SK-N-SH treated with all-trans-retinoic acid at 6 μM for 48 hours (cell line): ENCODE measurements around the gene ZSCAN2.
A peak's percentile ranks its signal among the peaks of the same experiment; 100 is the strongest.

ENCODE experiments used
- ATAC-seq: fragments of 200-7000 bp; cut with Tn5 transposase; 3 replicates; pipeline ENCODE4 v1.9.1; 2020; ENCODE audit warnings: mild to moderate bottlenecking, moderate library complexity
- BACH2 ChIP-seq: fragments of 250-450 bp; sonication (Bioruptor Pico); IDR thresholded peaks from 2 replicates; pipeline ENCODE4 v1.9.0; 2021; ENCODE audit warnings: mild to moderate bottlenecking, borderline replicate concordance
- CSDC2 ChIP-seq: fragments of 250-450 bp; sonication (Bioruptor Pico); IDR thresholded peaks from 2 replicates; pipeline ENCODE4 v1.5.0; 2020; ENCODE audit warnings: mild to moderate bottlenecking, moderate library complexity
- CSRNP3 ChIP-seq: fragments of 250-450 bp; sonication (Bioruptor Pico); IDR thresholded peaks from 2 replicates; pipeline ENCODE4 v1.5.1; 2021; ENCODE audit warnings: mild to moderate bottlenecking, moderate library complexity
- ESRRG ChIP-seq: fragments of 250-450 bp; sonication (Bioruptor Pico); IDR thresholded peaks from 2 replicates; pipeline ENCODE4 v1.6.1; 2021; ENCODE audit warnings: mild to moderate bottlenecking
- GLIS3 ChIP-seq: fragments of 250-450 bp; sonication (Bioruptor Pico); IDR thresholded peaks from 2 replicates; pipeline ENCODE4 v1.5.0; 2020; ENCODE audit warnings: mild to moderate bottlenecking, moderate library complexity
- ISL1 ChIP-seq: fragments of 250-450 bp; sonication (Bioruptor Pico); IDR thresholded peaks from 2 replicates; pipeline ENCODE4 v2.1.2; 2022; ENCODE audit warnings: mild to moderate bottlenecking, moderate library complexity
- PATZ1 ChIP-seq: fragments of 250-450 bp; sonication (Bioruptor Pico); IDR thresholded peaks from 2 replicates; pipeline ENCODE4 v1.8.0; 2020; ENCODE audit warnings: mild to moderate bottlenecking, moderate library complexity, borderline replicate concordance
- POU6F1 ChIP-seq: fragments of 250-450 bp; sonication (Bioruptor Pico); IDR thresholded peaks from 2 replicates; pipeline ENCODE4 v1.8.0; 2021; ENCODE audit warnings: low read depth, mild to moderate bottlenecking, moderate library complexity, borderline replicate concordance
- PPARA ChIP-seq: fragments of 250-450 bp; sonication (Bioruptor Pico); IDR thresholded peaks from 2 replicates; pipeline ENCODE4 v1.5.0; 2020; ENCODE audit warnings: mild to moderate bottlenecking, borderline replicate concordance
- SNAI2 ChIP-seq: fragments of 250-450 bp; sonication (Bioruptor Pico); IDR thresholded peaks from 2 replicates; pipeline ENCODE4 v1.5.0; 2020; ENCODE audit warnings: mild to moderate bottlenecking, moderate library complexity
- TCF4 ChIP-seq: fragments of 250-450 bp; sonication (Bioruptor Pico); IDR thresholded peaks from 2 replicates; pipeline ENCODE4 v1.8.0; 2021; ENCODE audit warnings: mild to moderate bottlenecking, moderate library complexity, borderline replicate concordance
- TOX ChIP-seq: fragments of 250-450 bp; sonication (Bioruptor Pico); IDR thresholded peaks from 2 replicates; pipeline ENCODE4 v1.8.0; 2021; ENCODE audit warnings: mild to moderate bottlenecking, moderate library complexity, borderline replicate concordance
- TSHZ2 ChIP-seq: fragments of 250-450 bp; sonication (Bioruptor Pico); IDR thresholded peaks from 2 replicates; pipeline ENCODE4 v1.5.0; 2020; ENCODE audit warnings: mild to moderate bottlenecking, moderate library complexity
- ZC3H10 ChIP-seq: fragments of 250-450 bp; sonication (Bioruptor Pico); IDR thresholded peaks from 2 replicates; pipeline ENCODE4 v1.5.1; 2021; ENCODE audit warnings: mild to moderate bottlenecking, moderate library complexity
- ZFP3 ChIP-seq: fragments of 250-450 bp; sonication (Bioruptor Pico); IDR thresholded peaks from 2 replicates; pipeline ENCODE4 v1.5.0; 2020; ENCODE audit warnings: mild to moderate bottlenecking, moderate library complexity
- ZFP30 ChIP-seq: fragments of 450-650 bp; formaldehyde crosslinking; IDR thresholded peaks from 2 replicates; pipeline ENCODE4 v1.5.0; 2022; ENCODE audit warnings: mild to moderate bottlenecking, moderate library complexity
- ZNF565 ChIP-seq: fragments of 450-650 bp; formaldehyde crosslinking; conservative IDR thresholded peaks from 2 replicates; pipeline ENCODE4 v1.5.0; 2020; ENCODE audit warnings: low read depth, mild to moderate bottlenecking, moderate library complexity
- ZNF70 ChIP-seq: fragments of 450-650 bp; formaldehyde crosslinking; IDR thresholded peaks from 2 replicates; pipeline ENCODE4 v1.5.0; 2020; ENCODE audit warnings: mild to moderate bottlenecking, moderate library complexity
- ZNF8 ChIP-seq: fragments of 450-650 bp; formaldehyde crosslinking; IDR thresholded peaks from 2 replicates; pipeline ENCODE4 v1.5.0; 2020; ENCODE audit warnings: mild to moderate bottlenecking, moderate library complexity

Gene ZSCAN2

GRCh38 chr15:84645997-84646396 lies 45.2 kb downstream of the ZSCAN2 start:
- TF ChIP-seq ZNF565 (CRISPR knock-in tag) = no peak
- TF ChIP-seq, all 23 proteins: peak for 0
- ATAC-seq = no peak

- no peak for ATAC-seq
- TF ChIP-seq TOX (no peak), ZC3H10 (CRISPR knock-in tag) (no peak), GLIS3 (CRISPR knock-in tag) (no peak), PPARA (CRISPR knock-in tag) (no peak), ESRRG (no peak), ZNF70 (CRISPR knock-in tag) (no peak), CSRNP3 (CRISPR knock-in tag) (no peak), BACH2 (CRISPR knock-in tag) (no peak), ZFP3 (CRISPR knock-in tag) (no peak), POU6F1 (no peak), PATZ1 (CRISPR knock-in tag) (no peak)
- TF ChIP-seq, all 23 proteins: peak for 0
Measured at GRCh38 chr15:84647726-84648125, 46.9 kb downstream of the ZSCAN2 start.

GRCh38 chr15:84648539-84648938 lies 47.7 kb downstream of the ZSCAN2 start:
- ATAC-seq = no peak
- TF ChIP-seq ISL1 (no peak), ZFP30 (CRISPR knock-in tag) (no peak), TSHZ2 (CRISPR knock-in tag) (no peak), ZNF8 (CRISPR knock-in tag) (no peak)

- ATAC-seq = no peak
- TF ChIP-seq ZFP3 (CRISPR knock-in tag) (no peak), SNAI2 (CRISPR knock-in tag) (no peak), GLIS3 (CRISPR knock-in tag) (no peak), POU6F1 (no peak), ZNF8 (CRISPR knock-in tag) (no peak)
Measured at GRCh38 chr15:84649706-84650105, 48.9 kb downstream of the ZSCAN2 start.

- TF ChIP-seq CSDC2 (CRISPR knock-in tag) = peak; percentile 58; the same call in 1 of the 2 replicates
- TF ChIP-seq TCF4 (CRISPR knock-in tag) = no peak
- TF ChIP-seq ZFP3 (CRISPR knock-in tag) = 0 out of 2 replicates have a peak, but pooled peaks have one; percentile 24
- no peak for ATAC-seq
Measured at GRCh38 chr15:84653584-84653909, 52.7 kb downstream of the ZSCAN2 start.
